NCI-H345 treated with DMSO at 0.1 percent for 48 hours (cell line): Measurements from ENCODE around the gene CDC42BPB.
A peak's percentile ranks its signal among the peaks of the same experiment; 100 is the strongest.

Experiments
- DNase-seq: peaks from one replicate; lab custom pipeline; 2025; ENCODE audit not compliant: unreplicated experiment; lab: John Stamatoyannopoulos, UW

The CDC42BPB gene

DNA sequence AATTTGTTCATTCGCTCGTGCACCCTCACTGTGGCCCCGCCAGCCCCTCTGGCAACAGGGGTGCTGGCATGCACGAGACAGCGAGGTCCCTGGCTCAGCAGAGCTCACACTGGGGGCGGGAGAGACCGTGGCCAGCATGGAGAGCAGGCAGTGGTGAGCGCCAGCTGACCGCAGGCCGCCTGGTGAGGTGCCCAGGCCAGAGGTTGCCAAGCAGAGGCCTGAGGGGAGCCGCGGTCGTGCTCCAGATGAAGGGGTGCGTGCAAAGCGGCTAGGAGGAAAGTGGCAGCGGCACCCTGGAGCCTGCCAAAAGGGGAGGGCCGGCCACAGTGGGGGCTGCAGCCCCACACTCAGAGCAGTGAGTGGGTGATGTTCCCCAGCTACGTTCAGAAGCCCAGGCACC lies 56.1 kb downstream of the CDC42BPB start:
- no peak for DNase-seq

- no peak for DNase-seq
These were observed 56.9 kb downstream of the CDC42BPB start for GRCh38 chr14:103000291-103000921.

DNA sequence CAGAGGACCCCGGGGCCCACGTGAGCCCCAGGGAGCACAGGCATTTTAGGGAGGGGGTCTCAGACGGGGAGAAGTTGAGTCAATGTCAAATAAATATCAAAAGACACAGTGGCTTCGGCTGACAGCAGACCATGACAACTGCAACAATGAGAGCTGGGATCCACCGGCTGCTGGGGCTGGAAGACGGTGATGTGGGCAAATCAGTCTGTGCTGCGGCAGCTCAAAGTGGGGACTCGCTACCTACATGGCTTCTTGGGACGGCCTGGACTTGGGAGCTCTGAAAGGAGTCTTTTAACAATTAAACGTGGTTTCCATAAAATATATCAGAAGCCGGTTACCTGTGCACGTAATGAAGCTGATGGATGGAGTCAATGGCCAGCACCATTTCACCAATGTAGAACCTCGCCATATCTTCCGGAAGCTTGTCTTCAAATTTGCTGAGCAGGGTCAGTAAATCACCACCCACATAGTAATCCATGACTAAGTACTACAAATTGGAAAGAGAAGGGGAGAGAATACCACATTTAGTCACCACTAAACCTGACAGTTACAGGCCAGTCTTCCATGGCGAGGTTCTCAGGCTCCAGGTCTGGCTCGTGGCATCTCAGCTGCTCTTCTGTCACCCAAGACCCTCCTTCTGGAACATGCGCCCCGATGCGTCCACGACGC lies 58.0 kb downstream of the CDC42BPB start:
- DNase-seq = no peak

DNA sequence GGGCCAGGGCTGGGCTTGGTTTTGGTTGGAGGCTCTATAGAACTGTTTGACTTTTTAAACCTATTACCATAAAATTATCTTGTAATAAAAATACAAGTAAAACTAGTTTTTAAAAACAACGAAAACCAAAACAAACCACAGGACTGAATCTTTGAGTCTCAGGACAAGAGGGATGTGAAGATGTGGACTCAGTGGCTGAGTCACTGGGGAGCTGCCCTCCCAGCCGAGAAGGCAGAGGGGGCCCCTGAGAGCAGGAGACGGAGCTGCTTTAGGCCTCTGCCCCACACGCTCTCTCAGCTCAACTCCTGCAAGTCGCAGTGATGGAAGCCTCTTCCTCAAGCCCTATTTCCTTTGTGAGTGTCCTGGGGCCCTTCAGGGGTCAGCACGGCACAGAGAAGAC lies 59.0 kb downstream of the CDC42BPB start:
- DNase-seq = no peak

DNA sequence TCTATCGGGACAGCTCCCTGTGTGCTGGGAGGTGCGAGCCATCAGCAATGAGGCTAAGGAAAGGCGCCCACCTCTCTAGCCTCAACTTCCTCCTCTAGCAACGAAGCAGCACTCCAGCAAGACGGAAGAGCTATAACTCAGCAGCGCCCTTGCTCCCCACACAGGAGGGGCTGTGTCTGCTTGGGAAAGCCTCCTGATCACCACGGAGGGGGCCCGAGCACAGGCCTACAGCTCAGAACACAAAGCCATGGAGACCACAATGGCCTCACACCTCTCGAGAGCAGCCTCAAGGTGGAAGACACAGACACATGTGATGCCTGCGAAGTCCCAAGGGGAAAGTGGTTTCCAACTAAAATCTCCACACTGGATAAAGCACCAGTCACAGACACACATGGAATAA lies 60.4 kb downstream of the CDC42BPB start:
- DNase-seq = no peak

DNA sequence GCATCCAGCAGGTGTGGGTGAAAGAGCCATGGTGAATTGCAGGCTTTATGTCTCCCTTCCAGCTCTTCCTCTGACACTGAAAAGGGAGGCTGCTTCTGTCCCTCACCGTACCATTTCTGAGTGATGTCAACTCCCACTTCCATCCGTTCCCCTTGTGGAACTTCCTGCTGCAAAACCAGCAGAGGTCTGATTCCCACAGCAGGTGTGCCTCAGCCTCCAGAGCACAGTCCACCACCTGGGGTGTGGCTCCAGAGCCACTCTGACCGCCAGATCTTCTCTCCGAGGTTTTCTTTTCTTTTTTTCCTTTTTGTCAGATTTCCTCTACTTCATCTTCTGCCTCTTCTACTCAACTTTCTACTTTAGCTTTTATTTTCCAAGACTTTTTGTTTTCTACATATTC lies 62.7 kb downstream of the CDC42BPB start:
- no peak for DNase-seq

DNA sequence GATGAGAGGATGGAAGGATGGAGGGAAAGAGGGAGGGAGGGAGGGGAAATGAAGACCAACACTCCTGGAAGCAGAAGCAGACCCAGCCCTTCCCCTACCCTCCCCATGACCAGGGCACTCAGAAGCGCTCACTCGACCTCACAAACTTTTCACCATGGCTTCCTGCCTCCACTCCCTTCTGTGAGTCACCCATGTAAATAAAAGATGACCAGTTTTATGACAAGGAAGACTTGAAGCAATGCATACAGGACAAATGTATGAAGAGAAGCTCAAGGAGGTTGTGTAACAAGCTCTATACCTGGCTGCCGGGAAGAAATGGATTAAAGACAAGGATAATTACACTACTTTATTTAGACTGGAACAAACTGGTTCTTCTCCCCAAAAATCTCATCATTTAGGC lies 63.8 kb downstream of the CDC42BPB start:
- DNase-seq = no peak

GRCh38 chr14:102991376-102991775 lies 66.0 kb downstream of the CDC42BPB start:
- no peak for DNase-seq

- no peak for DNase-seq
These were observed 69.3 kb downstream of the CDC42BPB start for GRCh38 chr14:102988054-102988453.

DNA sequence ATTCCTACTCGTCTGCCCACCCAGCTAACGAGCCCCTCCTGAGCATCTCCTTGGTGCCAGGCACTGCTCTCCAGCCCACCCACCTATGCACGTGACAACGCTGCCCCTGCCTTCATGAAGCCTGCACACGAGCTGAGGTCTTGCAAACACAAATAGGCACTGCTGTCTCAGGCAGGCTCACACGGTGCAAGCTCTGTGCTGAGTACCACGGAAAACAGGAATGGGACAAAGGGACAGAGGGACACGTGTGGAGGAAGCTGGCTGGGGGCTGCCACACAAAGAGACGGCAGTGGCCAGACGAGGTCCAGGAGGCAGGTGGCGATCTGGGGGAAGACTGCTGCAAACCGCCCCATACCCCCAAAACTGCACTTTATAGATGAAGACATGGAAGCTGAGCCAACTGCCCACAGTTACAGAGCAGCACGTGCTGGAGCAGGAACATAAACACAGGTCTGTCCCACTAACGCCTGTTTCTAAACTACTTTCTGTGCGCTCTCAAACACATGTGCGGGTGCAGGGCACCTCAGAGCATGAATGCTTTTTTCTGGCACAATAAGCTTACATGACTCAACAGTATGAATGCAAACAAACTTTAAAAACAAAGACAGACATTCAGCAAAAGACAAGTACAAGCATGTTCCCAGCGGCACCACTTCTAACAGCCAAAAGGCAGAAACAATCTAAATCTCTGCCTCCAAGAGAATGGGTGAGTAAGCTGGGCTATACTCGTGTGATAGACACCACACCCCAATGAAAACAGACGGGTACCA lies 70.4 kb downstream of the CDC42BPB start:
- DNase-seq = peak; percentile 4

DNA sequence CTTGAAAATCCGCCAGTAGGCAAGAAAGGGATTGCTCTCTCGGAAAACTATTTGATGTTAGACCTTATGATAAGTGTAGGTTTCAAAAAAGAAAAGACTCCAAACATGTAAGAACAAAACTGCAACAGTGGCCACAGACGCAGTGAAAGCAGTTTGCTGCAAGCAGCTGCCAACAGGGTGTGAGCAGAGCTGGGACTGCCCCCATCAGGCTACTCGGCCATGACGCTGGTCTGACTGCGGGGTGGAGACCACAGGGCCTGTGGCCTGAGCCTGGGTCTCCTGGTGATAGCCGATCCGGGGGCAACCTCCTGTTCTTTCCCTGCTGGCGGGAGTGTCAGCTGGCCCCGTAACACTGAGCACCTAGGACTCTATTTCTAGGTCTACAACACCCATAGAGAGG lies 71.7 kb downstream of the CDC42BPB start:
- DNase-seq = no peak

DNA sequence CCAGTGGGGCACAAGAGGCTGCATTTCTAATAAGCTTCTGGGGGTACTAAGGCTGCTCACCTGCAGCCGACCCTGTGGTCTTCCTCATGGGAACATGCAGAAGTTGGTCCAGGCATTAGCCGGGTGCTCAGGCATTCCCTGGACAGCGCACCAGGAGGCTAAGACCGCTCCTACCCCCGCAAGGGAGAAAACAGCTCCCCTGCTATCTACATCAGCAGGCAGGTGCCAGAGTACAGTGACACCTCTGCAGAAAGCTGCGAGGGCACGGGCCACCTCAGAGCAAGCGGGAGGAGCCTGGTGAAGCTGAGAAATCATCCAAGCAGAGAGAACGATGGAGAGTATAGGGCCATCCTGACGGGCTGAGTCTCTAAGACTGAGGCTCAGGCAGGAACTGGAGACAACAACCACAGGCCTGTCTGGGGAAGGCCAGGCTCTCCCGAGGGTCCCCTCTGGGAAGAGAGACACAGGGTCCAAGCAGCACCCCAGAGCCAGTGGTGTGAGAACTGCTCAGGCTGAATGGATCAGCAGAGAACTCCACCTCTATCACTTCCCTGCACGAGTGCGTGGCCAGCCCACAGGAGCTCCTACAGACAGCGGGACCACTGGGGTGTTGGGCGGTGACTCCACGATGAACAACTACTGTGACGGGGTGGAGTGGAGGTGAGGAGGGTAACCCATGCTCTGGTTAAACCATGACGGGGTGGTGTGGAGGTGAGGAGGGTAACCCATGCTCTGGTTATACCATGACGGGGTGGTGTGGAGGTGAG lies 72.8 kb downstream of the CDC42BPB start:
- DNase-seq = no peak

DNA sequence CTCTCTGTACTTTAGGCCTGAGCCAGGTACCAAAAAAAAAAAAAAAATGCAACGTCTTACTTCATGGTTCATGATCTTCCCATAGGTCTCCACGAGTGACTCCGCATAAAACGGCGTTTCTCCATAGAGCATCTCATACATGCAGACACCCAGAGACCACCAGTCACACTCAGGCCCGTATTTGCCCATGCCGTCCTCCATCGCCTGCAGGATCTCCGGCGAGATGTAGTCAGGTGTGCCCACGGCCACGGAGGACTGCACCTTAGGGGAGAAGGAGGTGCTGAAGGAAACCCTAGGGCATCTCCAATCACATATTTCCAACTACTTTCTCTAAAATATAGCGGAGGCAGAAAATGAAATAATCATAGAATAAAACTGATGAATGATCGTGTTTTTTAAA lies 73.9 kb downstream of the CDC42BPB start:
- no peak for DNase-seq

GRCh38 chr14:102982852-102983470 lies 74.4 kb downstream of the CDC42BPB start:
- DNase-seq = no peak

DNA sequence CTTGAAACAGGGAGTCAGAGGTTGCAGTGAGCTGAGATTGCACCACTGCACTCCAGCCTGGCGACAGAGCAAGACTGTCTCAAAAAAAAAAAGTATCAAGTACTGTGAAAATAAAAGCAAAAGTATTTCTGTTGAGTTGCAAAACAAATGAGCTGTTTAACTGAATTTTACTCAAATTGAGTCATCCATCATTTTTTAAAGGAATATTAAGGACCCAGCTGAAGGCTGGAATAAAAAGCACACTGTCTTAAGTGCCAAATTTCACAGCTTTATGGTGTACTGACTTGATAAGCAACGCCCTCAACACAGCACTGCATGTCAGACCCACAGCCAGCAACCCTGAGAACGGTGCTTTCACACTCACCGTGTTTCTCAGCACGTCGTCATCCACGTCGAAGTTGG lies 76.9 kb downstream of the CDC42BPB start:
- no peak for DNase-seq

DNA sequence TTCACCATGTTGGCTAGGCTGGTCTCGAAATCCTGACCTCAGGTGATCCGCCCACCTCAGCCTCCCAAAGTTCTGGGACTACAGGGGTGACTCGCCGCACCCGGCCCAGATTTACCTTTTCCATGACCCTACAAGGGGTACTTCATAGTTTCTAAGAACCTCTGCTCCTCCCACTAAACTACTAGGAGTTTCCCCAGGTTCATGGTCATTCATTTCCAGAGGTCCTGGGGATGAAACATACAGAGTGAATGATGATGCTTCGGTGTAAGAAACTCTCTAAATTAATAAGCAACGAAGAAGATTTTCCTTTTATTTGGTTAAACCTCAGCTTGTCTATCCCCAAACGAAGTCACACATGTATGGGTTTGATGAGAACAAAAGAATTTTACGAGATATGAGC lies 77.9 kb downstream of the CDC42BPB start:
- no peak for DNase-seq

GRCh38 chr14:102977475-102977874 lies 79.9 kb downstream of the CDC42BPB start:
- no peak for DNase-seq

DNA sequence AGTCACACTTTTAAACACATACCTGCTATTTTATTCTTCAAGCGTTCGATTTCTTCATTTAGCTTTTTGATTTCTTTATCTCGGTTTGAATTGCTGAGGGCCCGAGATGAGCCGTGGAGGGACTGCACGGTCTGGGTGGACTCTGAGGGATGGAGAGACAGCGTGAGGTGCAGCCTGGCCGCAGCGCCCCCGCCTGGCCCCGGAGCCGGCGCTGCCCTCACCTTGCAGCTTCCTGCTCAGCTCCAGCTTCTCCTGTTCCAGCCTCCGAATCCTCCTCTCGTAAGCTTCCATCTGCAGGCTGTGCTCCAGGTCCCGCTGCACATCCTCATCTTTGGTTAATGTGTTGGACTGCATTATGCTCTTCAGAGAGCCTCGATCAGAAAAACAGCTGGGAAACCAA lies 81.7 kb downstream of the CDC42BPB start:
- DNase-seq = no peak

GRCh38 chr14:102973706-102974285 lies 83.6 kb downstream of the CDC42BPB start:
- no peak for DNase-seq

DNA sequence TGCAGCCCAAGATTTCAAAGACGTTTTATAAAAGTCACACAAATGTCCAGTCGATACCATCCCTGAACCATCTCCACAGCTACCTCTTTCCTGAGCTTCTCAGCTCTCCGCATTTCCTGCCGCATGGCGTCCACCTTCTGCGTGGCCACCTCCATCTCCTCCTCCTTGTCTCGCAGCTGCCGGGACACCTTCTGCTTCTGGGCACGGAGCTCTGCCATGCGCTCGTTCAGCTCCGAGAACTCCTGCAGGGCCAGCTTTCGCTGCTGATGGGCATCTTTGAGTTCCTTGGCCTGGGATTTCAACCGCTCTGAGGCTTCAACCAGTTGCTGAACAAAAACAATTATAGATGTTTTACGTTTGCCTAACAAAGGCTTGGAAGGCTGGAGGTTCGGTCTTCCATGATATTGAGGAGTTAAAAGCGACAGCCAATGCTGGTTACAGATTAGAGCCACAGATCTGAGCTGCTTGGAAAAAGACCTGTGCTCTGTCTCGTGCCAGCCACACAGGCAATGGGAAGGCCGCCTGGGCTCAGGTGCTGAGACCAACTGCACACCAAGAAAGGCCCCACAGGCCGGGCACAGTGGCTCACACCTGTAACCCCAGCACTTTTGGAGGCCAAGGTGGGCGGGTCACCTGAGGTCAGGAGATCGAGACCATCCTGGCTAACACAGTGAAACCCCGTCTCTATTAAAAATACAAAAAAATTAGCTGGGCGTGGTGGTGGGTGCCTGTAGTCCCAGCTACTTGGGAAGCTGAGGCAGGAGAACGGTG lies 85.3 kb downstream of the CDC42BPB start:
- no peak for DNase-seq
